Mesothelial cell of epicardium (in vitro differentiated cells): ENCODE results near the gene VRK3. TPM values are rescaled to one million over a fixed set of nuclear protein-coding genes. Genes with fewer than 3 reads are reported as not detected.

ENCODE experiments used
- DNase-seq, 2 experiments: peaks; one replicate each; pipeline ENCODE4 v3.0.0; 2021; ENCODE audit warnings: low spot score in 2 of 2; ENCODE audit not compliant: unreplicated experiment in 2 of 2
- H3K27ac Mint-ChIP-seq: 2 replicates; pipeline ENCODE4 v1.8.0; 2021; ENCODE audit warnings: mixed read lengths
- H3K27me3 Mint-ChIP-seq: 2 replicates; pipeline ENCODE4 v1.8.0; 2021; ENCODE audit warnings: low read depth, mixed read lengths
- H3K36me3 Mint-ChIP-seq: 2 replicates; pipeline ENCODE4 v1.8.0; 2021; ENCODE audit warnings: mixed read lengths
- H3K4me1 Mint-ChIP-seq: 2 replicates; pipeline ENCODE4 v1.8.0; 2021; ENCODE audit warnings: mixed read lengths
- H3K4me3 Mint-ChIP-seq: 2 replicates; pipeline ENCODE4 v1.8.0; 2021; ENCODE audit warnings: mild to moderate bottlenecking, moderate library complexity, mixed read lengths
- H3K9me3 Mint-ChIP-seq: 2 replicates; pipeline ENCODE4 v1.8.0; 2021; ENCODE audit warnings: mixed read lengths
- total RNA-seq: library from RNA; stranded (reverse); gene quantifications from 3 replicates; pipeline ENCODE4 v1.2.1, GENCODE V29; 2021
- TF ChIP-seq, protein P1 (sequence below): fragments of 200-600 bp; sonication (generic); IDR thresholded peaks from one replicate; pipeline ENCODE4 v1.5.0; 2021; ENCODE audit warnings: antibody characterized with exemption; ENCODE audit not compliant: unreplicated experiment

VRK3 gene
- total RNA-seq, 1 donor from 2014 or later = 40.1 TPM

- Mint-ChIP-seq H3K27ac (no peak overlapping the region), H3K9me3 (no peaks in the 10 kb centered on the region), H3K27me3 (no peaks in the 10 kb centered on the region), H3K36me3 (peaks cover 23% of the 10 kb centered on the region), H3K4me1 (peaks cover 22% of the 10 kb centered on the region), H3K4me3 (no peak overlapping the region)
- TF ChIP-seq, protein P1, sequence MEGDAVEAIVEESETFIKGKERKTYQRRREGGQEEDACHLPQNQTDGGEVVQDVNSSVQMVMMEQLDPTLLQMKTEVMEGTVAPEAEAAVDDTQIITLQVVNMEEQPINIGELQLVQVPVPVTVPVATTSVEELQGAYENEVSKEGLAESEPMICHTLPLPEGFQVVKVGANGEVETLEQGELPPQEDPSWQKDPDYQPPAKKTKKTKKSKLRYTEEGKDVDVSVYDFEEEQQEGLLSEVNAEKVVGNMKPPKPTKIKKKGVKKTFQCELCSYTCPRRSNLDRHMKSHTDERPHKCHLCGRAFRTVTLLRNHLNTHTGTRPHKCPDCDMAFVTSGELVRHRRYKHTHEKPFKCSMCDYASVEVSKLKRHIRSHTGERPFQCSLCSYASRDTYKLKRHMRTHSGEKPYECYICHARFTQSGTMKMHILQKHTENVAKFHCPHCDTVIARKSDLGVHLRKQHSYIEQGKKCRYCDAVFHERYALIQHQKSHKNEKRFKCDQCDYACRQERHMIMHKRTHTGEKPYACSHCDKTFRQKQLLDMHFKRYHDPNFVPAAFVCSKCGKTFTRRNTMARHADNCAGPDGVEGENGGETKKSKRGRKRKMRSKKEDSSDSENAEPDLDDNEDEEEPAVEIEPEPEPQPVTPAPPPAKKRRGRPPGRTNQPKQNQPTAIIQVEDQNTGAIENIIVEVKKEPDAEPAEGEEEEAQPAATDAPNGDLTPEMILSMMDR = no peak
- DNase-seq = no peak
Observed at GRCh38 chr19:49926515-49926914, 98.7 kb downstream of the VRK3 start.

Other genes with a start within 250 kb of the VRK3 start
- gene FUZ, start 212.1 kb downstream of the VRK3 start, total RNA-seq = 23.1 to 25.8 TPM (median 23.2 TPM) in 3 replicates
- gene MED25, start 207.1 kb downstream of the VRK3 start, total RNA-seq = 103 to 107 TPM (median 105 TPM) in 3 replicates
- gene PTOV1, start 174.2 kb downstream of the VRK3 start, total RNA-seq = 415 to 431 TPM (median 422 TPM) in 3 replicates
- gene PNKP, start 157.8 kb downstream of the VRK3 start, total RNA-seq = 96.6 to 103 TPM (median 97.8 TPM) in 3 replicates
- gene AKT1S1, start 148.0 kb downstream of the VRK3 start, total RNA-seq = 41.8 to 45.3 TPM (median 42.5 TPM) in 3 replicates
- gene TBC1D17, start 147.7 kb downstream of the VRK3 start, total RNA-seq = 46.8 to 53.7 TPM (median 49.7 TPM) in 3 replicates
- gene IL4I1, start 128.5 kb downstream of the VRK3 start, total RNA-seq = 1.3 to 1.7 TPM (median 1.6 TPM) in 3 replicates
- 21.7 to 22.7 TPM (median 22.1 TPM) in 3 replicates for gene ATF5, start 96.2 kb downstream of the VRK3 start, total RNA-seq
- gene NUP62, start 95.9 kb downstream of the VRK3 start, total RNA-seq = 67.6 to 78.9 TPM (median 71.8 TPM) in 3 replicates
- 0.62 to 2.8 TPM (median 1.7 TPM) in 3 replicates for gene SIGLEC11, start 64.2 kb downstream of the VRK3 start, total RNA-seq
- gene ZNF473, start 633 bp upstream of the VRK3 start, total RNA-seq = 11.1 to 13.1 TPM (median 12.4 TPM) in 3 replicates
- gene IZUMO2, start 137.9 kb upstream of the VRK3 start, total RNA-seq = not detected in 3 replicates
- 52.3 to 56.6 TPM (median 53.8 TPM) in 3 replicates for gene MYH14, start 178.2 kb upstream of the VRK3 start, total RNA-seq